Measurements from ENCODE around the gene PSME3IP1. TPM values are rescaled to one million over a fixed set of nuclear protein-coding genes. Genes with fewer than 3 reads are reported as not detected.

Gene PSME3IP1
- total and polyA plus RNA-seq, 12 donors = 49.6 to 66.8 (median 61.4) TPM

DNA sequence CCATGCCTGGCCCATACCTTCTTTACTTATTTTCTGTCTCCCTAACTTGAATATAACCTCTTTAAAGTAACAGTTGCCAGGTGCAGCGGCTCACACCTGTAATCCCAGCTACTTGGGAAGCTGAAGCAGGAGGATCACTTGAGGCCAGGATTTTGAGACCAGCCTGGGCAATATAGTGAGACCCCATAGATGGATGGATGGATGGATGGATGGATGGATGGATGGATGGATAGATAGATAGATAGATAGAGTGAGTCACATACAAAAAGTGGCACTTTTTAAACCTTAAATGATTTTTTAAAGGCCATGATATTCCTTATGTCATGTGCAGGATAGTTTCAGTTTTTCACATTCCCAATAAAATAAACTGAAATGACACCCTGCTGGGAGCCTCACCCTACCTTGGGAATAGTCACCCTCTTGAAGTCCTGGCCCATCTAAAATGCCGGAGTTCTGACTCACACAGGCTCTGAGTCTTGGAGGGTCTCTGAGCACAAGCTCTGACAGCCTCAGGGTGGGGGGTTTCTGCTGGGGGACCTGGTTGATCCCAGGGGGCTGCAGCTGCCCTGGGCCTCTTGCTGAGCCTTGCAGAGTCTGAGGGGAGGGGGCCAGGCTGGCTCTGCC is 67.3 kb downstream of the PSME3IP1 start:
- Histone ChIP-seq H3K27ac (no peak overlapping the region), H3K9me3 (no peaks in the 10 kb centered on the region), H3K4me3 (no peak overlapping the region), H3K4me1 (peaks cover 0 to 23% (median 14%) of the 10 kb centered on the region in 9 donors), H3K27me3 (no peaks in the 10 kb centered on the region), H3K36me3 (peaks cover 0 to 79% (median 12%) of the 10 kb centered on the region in 9 donors)
- intact Hi-C loops (cut with DNase I) = no loop called here
- 96 to 98% methylated on average over 2 of the region's 2 CpGs for WGBS, 2 donors
- DNase-seq (no peak), ATAC-seq (no peak)
- TF ChIP-seq, protein P1, sequence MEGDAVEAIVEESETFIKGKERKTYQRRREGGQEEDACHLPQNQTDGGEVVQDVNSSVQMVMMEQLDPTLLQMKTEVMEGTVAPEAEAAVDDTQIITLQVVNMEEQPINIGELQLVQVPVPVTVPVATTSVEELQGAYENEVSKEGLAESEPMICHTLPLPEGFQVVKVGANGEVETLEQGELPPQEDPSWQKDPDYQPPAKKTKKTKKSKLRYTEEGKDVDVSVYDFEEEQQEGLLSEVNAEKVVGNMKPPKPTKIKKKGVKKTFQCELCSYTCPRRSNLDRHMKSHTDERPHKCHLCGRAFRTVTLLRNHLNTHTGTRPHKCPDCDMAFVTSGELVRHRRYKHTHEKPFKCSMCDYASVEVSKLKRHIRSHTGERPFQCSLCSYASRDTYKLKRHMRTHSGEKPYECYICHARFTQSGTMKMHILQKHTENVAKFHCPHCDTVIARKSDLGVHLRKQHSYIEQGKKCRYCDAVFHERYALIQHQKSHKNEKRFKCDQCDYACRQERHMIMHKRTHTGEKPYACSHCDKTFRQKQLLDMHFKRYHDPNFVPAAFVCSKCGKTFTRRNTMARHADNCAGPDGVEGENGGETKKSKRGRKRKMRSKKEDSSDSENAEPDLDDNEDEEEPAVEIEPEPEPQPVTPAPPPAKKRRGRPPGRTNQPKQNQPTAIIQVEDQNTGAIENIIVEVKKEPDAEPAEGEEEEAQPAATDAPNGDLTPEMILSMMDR (IDR thresholded peaks at IDR 0.05) = no peak

DNA sequence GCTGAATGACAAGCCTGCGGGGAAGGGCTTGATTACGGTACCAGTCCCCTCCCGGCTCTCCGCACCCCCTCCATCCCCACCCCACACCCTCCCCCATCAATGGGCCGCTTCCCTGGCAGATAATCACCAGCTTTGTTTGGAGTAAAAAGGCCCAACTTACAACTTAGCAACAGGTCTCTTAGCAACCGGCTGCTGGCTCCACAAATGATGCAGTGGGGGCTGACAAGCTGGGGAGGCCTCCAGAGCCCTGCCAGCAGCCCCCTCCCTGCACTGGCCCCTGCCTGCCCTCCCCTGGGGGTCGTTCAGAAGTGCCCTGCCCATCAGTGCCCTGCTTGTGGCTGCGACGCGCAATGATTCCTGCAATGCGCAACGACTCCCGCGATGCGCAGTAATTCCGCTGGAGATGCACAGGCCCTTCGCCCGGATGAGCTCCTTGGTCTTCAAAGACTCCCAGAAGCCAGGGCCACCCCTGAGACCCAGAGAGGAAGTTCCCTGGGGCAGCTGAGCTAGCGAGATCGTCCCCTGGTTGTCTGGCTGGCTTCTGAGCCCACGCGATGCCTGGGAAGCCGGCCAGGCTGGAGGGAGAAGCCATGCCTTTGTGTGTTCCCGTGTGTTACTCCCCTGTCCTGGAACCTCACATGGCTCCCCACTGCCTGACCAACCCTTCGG is 70.2 kb downstream of the PSME3IP1 start:
- peak overlapping the region in 1 of 10 donors; percentile 22 for H3K4me3 ChIP-seq
- no peaks in the 10 kb centered on the region for H3K27me3 ChIP-seq
- H3K27ac ChIP-seq = peak overlapping the region in 6 of 10 donors; percentile 17 to 62 (median 50)
- TF ChIP-seq, protein P1 (IDR thresholded peaks at IDR 0.05) = no peak
- peaks cover 0 to 62% (median 6%) of the 10 kb centered on the region in 9 donors for H3K36me3 ChIP-seq
- peaks cover 0 to 41% (median 23%) of the 10 kb centered on the region in 9 donors for H3K4me1 ChIP-seq
- intact Hi-C loops (cut with DNase I) = no loop called here
- whole genome bisulfite sequencing, 2 donors = 50 to 71% methylated on average over 25 of the region's 25 CpGs
- DNase-seq = peak; percentile 80
- peak; percentile 78 to 91 (median 87) for ATAC-seq
- no peaks in the 10 kb centered on the region for H3K9me3 ChIP-seq

DNA sequence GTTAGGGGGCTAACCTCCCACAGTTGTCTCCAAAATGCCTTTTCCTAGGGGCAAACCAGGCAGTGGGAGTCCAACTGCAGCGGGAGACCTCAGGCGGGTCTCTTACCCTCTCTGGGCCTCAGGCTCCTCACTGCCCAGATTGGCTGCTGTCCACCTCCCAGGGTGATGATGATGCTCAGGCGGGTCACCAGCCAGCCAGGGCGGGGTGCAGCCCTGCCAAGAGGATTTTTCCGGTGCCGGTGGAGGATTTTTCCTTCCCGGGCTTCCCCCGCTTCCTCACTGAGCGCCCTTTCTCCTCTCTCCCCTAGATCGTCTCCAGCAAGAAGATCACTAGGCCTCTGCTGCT is 70.7 kb downstream of the PSME3IP1 start:
- Histone ChIP-seq H3K4me1 (peaks cover 0 to 41% (median 23%) of the 10 kb centered on the region in 9 donors), H3K36me3 (peaks cover 0 to 57% (median 6%) of the 10 kb centered on the region in 9 donors), H3K27ac (peak overlapping the region in 5 of 10 donors; percentile 17 to 56 (median 48)), H3K9me3 (no peaks in the 10 kb centered on the region), H3K27me3 (no peaks in the 10 kb centered on the region), H3K4me3 (no peak overlapping the region)
- DNase-seq = no peak
- 59 to 63% methylated on average over 10 of the region's 10 CpGs for whole genome bisulfite sequencing, 2 donors
- peak in 1 of 8 donors; percentile 6 for ATAC-seq
- TF ChIP-seq, protein P1 (IDR thresholded peaks at IDR 0.05) = no peak
- intact Hi-C loops (cut with DNase I) = no loop called here

DNA sequence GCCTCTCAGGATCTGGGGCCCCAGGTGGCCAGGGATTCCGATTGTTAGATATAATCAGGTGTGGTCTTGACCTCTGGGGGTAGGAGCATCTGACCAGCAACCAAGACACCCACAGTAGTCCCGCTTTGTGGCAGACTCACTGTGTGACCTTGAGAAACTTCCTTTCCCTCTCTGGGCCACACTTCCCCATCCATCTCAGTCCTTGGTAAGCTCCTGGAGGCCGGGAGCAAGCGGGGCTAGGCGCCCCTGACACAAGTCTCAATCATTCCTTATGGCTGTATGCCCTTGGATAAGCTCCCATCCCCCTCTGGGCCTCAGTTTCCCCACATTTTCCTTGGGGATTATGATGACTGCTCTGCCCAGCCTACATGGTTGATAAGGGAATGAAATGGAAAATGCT is 72.2 kb downstream of the PSME3IP1 start:
- Histone ChIP-seq H3K27ac (peak overlapping the region in 1 of 10 donors; percentile 41), H3K36me3 (peaks cover 0 to 43% (median 3%) of the 10 kb centered on the region in 9 donors), H3K4me3 (no peak overlapping the region), H3K27me3 (no peaks in the 10 kb centered on the region), H3K9me3 (no peaks in the 10 kb centered on the region), H3K4me1 (peaks cover 0 to 41% (median 23%) of the 10 kb centered on the region in 9 donors)
- no peak for ATAC-seq
- TF ChIP-seq, protein P1 (IDR thresholded peaks at IDR 0.05) = no peak
- 94 to 95% methylated on average over 5 of the region's 5 CpGs for WGBS, 2 donors
- intact Hi-C loops (cut with DNase I) = no loop called here
- DNase-seq = no peak
